HG03460 (cell line): Measurements from ENCODE around the gene C5orf47.
A peak's percentile ranks its signal among the peaks of the same experiment; 100 is the strongest.

Experiments
- ATAC-seq: cut with Tn5 transposase; IDR thresholded peaks from one replicate; pipeline ENCODE4 v1.9.1; 2021; ENCODE audit not compliant: unreplicated experiment

C5orf47 gene, protein sequence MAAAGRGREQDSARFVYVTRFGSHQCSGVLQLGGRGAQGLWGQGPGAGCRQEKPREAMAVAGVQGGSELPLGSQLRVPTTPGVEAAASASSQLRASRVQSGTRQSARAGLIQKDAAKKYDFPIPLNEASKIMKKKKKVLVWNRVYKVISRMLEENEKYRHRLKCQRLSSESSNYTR

DNA sequence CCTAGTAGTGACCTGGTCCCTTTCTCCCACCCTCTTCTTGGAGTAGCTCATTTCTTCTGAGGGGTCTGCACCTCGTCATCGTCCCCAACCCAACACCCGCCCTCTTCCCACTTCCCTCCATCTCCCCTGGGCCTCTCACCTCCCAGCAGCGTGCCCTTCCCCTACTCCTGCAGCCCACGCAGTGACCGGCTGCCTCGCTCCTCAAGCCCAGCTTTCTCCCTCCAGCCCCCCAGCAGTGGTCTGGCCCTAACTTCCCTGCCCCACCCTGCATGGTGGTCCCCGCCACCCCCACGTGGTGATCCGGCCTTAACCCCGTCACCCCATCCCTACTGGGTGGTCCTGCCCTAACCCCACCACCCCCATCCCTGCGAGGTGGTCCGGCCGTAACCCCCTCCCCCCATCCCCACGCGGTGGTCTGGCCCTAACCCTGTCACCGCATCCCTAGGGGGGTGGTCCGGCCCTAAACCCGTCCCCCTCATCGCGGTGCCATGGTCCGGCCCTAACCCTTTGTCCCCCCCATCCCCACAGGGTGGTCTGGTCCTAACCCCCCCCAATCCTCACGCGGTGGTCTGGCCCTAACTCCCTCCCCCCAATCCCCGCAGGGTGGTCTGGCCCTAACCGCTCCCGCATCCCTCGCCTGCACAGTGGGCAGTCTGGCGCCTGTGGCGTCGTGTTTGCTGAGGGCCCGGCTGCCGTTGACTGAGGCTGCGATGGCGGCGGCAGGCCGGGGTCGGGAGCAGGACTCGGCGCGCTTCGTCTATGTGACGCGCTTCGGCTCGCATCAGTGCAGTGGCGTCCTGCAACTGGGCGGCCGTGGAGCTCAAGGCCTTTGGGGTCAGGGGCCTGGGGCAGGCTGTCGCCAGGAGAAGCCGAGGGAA is at the start of gene C5orf47:
Gene C5orf47 (plus strand): TSS at position 617 of the 878 bp plus-strand sequence. CDS start 94 bp downstream, at position 711.
- no peak for ATAC-seq

DNA sequence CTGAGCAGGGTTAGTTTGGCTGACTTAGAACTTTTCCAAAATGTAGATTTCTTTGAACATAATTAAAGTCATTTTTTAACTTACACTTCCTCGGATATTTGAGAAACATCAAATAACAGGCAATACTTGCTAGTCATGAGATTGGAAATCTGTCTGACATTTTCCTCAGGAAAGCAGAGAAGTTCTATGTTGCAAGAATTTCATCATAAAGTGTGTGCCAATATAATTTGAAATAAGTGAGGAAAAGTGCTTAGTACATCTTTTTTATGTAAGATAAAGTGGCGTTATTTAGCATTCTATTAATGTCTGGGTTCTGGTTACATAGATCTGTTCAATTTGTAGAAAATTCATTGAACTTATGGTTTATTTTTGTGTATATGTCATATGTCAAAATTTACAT is 48.7 kb upstream of the C5orf47 start:
- no peak for ATAC-seq

- no peak for ATAC-seq
These were observed 47.9 kb upstream of the C5orf47 start for GRCh38 chr5:173941102-173941501.

- ATAC-seq, result no peak
These were observed 47.1 kb upstream of the C5orf47 start for GRCh38 chr5:173941758-173942401.

GRCh38 chr5:173944511-173944910 is 44.5 kb upstream of the C5orf47 start:
- ATAC-seq, result no peak

GRCh38 chr5:173945160-173945559 is 43.8 kb upstream of the C5orf47 start:
- ATAC-seq, result no peak

DNA sequence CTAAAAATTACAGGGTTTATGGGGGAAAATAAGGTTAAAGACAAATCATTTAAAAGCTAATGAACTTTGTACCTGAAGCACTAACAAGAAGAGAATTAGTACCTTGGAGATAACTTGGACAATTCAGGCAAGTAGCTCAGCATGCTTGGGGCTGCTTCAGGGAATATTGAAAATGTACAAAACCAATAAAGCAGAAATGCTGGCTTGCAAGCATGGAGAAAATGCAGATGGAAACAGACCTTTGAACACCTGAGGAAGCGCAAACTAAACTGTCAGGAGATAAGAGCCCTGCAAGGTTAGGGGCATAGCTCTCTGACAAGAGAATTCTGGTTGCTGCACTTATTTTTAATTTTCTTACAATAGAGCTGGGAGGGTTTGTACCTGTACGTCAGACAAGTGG is 42.6 kb upstream of the C5orf47 start:
- no peak for ATAC-seq

DNA sequence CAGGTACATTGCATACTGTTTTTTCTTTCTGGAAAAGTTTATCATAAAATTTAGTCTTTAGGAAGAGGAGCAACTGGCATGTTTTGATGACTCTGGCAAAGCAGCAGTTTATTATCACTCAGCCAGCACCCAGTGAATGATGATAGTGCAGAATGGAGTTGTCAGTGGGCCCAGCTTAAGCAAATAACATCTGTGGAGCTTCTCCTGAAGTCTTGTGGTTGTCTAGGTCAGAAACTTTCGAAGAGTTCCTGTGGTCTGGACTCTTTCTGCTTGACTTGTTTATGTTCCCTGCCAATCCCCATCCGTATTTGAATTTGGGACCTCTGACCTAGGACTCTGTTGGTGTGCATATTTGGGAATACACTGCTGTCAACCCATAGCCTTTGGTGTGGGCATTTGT is 38.1 kb upstream of the C5orf47 start:
- ATAC-seq, result no peak

DNA sequence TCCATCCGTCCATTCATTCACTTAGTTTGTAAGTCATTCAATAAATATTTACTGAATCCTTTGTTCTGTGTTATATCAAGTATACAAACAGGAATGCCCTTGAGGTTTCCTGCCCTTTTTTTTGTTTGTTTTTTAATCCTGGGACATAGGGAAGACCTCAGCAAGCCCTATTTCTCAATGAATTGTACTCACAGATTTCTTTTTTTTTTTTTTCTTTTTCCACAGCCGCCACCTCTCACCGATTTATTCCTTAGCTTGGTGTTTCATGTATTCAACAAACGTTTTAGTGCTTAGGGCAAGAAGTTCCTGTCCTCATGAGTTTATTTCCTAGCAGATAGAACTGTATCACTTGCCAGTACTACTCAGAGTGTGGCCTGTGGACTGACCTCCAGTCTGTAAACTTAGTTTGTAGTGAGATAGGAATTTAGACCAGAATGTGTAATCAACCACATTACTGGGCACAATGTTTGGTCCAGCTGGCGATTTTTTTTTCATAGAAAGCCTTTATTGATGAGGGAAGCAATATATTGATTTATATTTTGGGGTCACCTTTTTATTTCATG is 35.4 kb upstream of the C5orf47 start:
- ATAC-seq, result no peak

- ATAC-seq, result peak; percentile 78
These were observed 34.1 kb upstream of the C5orf47 start for GRCh38 chr5:173954671-173955521.

- no peak for ATAC-seq
These were observed 28.0 kb upstream of the C5orf47 start for GRCh38 chr5:173960986-173961385.

- no peak for ATAC-seq
These were observed 27.6 kb upstream of the C5orf47 start for GRCh38 chr5:173961418-173961817.

- ATAC-seq, result no peak
These were observed 26.5 kb upstream of the C5orf47 start for GRCh38 chr5:173962436-173962972.

DNA sequence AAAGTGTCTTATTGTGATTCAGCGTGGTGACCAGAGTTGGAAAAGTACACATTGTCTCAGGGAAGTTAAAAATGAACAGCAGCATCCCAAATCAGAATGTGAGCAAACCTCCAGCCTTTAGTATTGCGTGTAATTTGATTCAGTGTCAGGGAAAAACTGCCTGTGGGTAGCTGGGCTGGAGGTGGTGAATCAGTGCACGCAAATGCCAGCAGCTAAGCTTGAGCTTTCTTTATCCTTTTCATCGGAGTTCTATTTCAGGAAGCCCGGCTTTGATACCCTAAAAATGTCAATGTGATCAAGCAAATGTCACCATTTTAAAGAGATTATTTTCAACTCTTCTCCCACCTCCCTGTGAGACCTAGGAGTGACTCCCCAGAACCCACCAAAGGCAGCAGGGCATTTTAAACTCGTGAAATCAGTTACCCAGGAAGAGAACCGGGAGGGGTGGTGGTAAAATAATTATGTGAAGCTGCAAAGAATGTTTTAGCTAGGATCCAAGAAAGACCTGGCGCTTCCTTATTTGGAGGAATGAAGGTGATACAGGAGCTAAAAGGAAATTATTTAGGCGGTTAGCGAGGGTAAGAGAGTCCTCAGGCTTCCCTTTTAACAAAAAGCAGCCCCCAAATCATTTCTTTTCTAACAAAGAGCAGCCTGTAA is 25.7 kb upstream of the C5orf47 start:
- ATAC-seq, result no peak

GRCh38 chr5:173963867-173964441 is 25.0 kb upstream of the C5orf47 start:
- ATAC-seq, result no peak

- no peak for ATAC-seq
These were observed 24.5 kb upstream of the C5orf47 start for GRCh38 chr5:173964506-173964905.

- ATAC-seq, result no peak
These were observed 21.7 kb upstream of the C5orf47 start for GRCh38 chr5:173967241-173967640.

DNA sequence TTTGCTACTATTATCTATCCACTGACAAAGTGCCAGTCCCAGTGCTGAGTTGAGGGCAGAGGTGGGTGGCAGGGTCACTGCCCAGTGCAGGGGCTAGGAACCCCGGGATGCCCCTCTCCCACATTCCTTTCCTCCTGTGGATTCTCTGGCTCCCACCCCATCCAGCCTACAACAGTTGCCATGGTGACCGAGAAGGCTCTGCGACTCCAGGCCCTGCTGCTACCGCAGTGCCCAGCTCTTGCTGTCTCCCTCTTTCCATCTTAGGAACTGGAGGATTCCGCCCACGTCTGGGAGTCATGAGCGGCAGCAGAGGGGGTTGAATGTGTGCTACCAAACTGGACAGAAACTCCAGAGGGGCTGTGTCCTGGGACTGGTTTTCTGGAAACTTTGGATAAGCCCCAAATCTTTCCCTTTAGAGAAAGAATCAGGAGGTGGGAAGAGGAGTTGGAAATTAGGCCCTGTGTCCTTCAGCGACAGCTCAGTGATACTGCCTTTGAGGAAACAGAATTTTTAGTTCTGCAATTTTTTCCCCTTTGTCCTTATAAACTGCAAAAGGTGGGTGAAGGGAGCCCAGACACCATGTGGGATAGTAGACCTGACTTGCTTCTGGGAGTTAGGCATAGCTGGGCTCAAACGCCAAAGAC is 20.7 kb upstream of the C5orf47 start:
- no peak for ATAC-seq
